IPS-15b (cell line): ENCODE measurements around the gene CPED1.

ENCODE experiments used
- H3K27me3 ChIP-seq: one replicate; pipeline ENCODE4 v1.6.1; 2013; ENCODE audit warnings: low read length; ENCODE audit not compliant: control insufficient read depth, insufficient read depth
- H3K36me3 ChIP-seq: one replicate; pipeline ENCODE4 v1.6.1; 2013; ENCODE audit warnings: low read length; ENCODE audit not compliant: control insufficient read depth, insufficient read depth
- H3K4me1 ChIP-seq: one replicate; pipeline ENCODE4 v1.6.1; 2013; ENCODE audit warnings: mild to moderate bottlenecking, low read length; ENCODE audit not compliant: control insufficient read depth, insufficient read depth
- H3K4me3 ChIP-seq: one replicate; pipeline ENCODE4 v1.5.1; 2013; ENCODE audit warnings: low read depth, low read length
- H3K9ac ChIP-seq: one replicate; pipeline ENCODE4 v1.6.1; 2013; ENCODE audit warnings: low read depth, mild to moderate bottlenecking, low read length
- H3K9me3 ChIP-seq: one replicate; pipeline ENCODE4 v1.6.1; 2013; ENCODE audit warnings: mild to moderate bottlenecking, low read length; ENCODE audit not compliant: control insufficient read depth, insufficient read depth

The CPED1 gene

GRCh38 chr7:120992272-120992964 is 3.9 kb downstream of the CPED1 start:
- H3K9ac ChIP-seq = no peak overlapping the region
- H3K4me1 ChIP-seq = peaks cover 10% of the 10 kb centered on the region

DNA sequence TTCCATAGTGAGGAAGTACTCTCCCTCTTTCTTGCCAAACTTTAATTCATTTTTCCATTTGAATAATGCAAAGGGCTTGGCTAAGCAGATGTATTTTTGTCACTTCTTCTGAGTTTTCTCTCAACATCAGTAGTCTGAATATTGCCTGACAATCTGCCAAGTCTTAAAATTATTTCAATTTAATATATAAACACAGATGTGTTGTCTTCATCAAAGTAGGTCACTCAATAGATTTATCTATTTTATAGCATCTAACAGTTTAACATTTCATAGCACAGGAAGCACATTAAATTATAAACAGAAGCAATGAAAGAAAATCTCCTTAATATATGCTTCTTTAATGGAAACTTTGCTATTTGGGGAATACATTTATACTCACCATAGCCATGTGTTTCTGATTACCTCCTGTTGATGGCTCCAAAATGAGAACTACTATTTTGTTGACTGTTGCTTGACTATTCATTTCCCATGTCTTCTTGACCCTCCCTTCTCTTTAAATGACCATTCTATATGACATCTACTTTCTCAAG is 4.5 kb downstream of the CPED1 start:
- Histone ChIP-seq H3K9me3 (no peaks in the 10 kb centered on the region), H3K27me3 (peaks cover 19% of the 10 kb centered on the region), H3K4me1 (peaks cover 7% of the 10 kb centered on the region), H3K9ac (no peak overlapping the region), H3K36me3 (no peaks in the 10 kb centered on the region), H3K4me3 (no peak overlapping the region)

More at GRCh38 chr7:120992272-120992964, 3.9 kb downstream of the CPED1 start:
- Histone ChIP-seq H3K36me3 (no peaks in the 10 kb centered on the region), H3K9me3 (no peaks in the 10 kb centered on the region), H3K4me3 (no peak overlapping the region), H3K27me3 (peaks cover 23% of the 10 kb centered on the region)

DNA sequence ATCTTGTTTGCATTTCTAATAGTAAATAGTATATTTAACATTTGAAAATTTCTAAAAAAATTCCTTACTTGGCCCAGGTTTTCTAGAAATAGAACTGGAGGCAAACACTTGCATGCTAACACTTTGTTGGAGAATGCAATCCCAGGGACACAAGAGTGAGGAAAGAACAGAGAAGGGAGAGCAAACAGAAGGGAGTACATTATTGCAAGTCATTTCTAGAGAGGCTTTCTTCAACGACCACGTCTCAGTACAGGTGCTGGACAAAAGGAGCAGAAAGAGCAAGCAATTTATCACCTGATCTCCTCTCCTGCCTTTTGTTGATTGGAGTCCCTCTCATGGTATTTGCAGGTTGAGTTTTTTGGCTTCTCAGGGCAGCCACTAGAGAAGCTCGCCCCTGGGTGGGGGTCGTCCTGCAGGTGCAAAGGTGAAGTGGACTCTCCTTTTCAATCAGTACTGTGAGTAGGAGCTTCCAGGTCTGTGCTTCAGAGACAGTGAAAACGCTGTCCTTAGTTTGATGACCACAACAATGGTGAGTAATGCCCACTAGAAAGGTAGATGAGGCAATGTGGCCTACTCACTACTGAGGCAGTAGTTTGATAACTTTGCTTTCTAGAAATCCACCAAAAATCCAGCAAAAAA is 5.2 kb downstream of the CPED1 start:
- Histone ChIP-seq H3K36me3 (no peaks in the 10 kb centered on the region), H3K9me3 (no peaks in the 10 kb centered on the region), H3K4me3 (no peak overlapping the region), H3K9ac (no peak overlapping the region), H3K4me1 (peaks cover 4% of the 10 kb centered on the region), H3K27me3 (peaks cover 13% of the 10 kb centered on the region)

- Histone ChIP-seq H3K9ac (no peak overlapping the region), H3K36me3 (no peaks in the 10 kb centered on the region), H3K4me3 (no peak overlapping the region), H3K27me3 (peaks cover 3% of the 10 kb centered on the region), H3K9me3 (no peaks in the 10 kb centered on the region), H3K4me1 (no peaks in the 10 kb centered on the region)
Measured at GRCh38 chr7:120994512-120995410, 6.2 kb downstream of the CPED1 start.

GRCh38 chr7:120995654-120996053 is 7.1 kb downstream of the CPED1 start:
- Histone ChIP-seq H3K4me1 (no peaks in the 10 kb centered on the region), H3K9ac (no peak overlapping the region), H3K27me3 (no peaks in the 10 kb centered on the region), H3K36me3 (no peaks in the 10 kb centered on the region), H3K4me3 (no peak overlapping the region), H3K9me3 (no peaks in the 10 kb centered on the region)

DNA sequence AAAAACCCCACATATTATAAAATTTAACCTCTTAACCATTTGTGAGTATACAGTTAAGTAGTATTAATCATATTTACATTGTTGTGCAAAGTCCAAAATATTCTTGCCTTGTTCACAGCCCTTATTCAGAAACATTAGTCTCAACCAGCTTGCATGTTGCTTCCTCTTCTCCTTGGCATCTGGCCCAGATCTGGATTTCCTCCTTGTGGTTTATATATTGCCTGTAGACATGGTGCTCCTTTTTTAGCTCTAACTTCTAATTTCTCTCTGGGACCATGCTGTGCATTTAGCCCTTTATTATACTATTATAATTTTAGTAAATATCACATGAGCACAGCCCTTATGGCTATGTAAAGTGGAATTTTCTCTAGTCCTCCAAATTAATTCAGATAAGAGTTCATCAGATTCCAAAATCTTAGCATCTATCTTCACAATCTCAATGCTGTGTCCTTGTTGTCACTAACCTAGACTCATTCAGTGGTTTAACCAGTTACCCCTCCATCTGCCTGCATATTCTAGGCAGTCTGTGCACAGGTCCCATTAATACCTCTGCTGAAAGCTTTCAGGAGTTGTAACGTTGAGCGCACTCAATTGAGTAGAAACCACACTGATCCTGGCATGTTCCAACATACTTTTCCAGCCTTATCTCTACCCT is 7.9 kb downstream of the CPED1 start:
- Histone ChIP-seq H3K9me3 (no peaks in the 10 kb centered on the region), H3K9ac (no peak overlapping the region), H3K27me3 (no peaks in the 10 kb centered on the region), H3K4me3 (no peak overlapping the region), H3K4me1 (no peaks in the 10 kb centered on the region), H3K36me3 (no peaks in the 10 kb centered on the region)

DNA sequence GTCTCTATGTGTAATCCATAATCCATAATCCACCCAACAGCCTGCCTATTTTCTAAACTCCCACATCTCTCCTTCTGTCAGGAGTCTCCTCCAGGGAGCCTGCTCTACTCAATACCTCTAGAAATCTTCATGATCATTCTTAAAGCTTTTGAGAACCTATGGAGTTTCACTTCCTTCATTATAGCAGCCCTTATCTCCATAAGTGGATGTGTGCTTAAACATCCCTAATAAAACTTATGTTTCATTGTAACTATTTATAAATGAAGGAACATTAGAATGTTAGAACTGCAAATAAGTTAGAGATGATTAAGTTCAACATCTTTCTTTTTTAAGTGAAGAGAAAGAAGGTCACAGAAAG is 8.5 kb downstream of the CPED1 start:
- H3K4me1 ChIP-seq = no peaks in the 10 kb centered on the region
- H3K9ac ChIP-seq = no peak overlapping the region
- H3K9me3 ChIP-seq = no peaks in the 10 kb centered on the region
- H3K36me3 ChIP-seq = no peaks in the 10 kb centered on the region
- H3K27me3 ChIP-seq = no peaks in the 10 kb centered on the region
- no peak overlapping the region for H3K4me3 ChIP-seq

GRCh38 chr7:120997882-120998474 is 9.5 kb downstream of the CPED1 start:
- Histone ChIP-seq H3K36me3 (no peaks in the 10 kb centered on the region), H3K4me3 (no peak overlapping the region), H3K4me1 (no peaks in the 10 kb centered on the region), H3K27me3 (no peaks in the 10 kb centered on the region), H3K9ac (no peak overlapping the region), H3K9me3 (no peaks in the 10 kb centered on the region)

DNA sequence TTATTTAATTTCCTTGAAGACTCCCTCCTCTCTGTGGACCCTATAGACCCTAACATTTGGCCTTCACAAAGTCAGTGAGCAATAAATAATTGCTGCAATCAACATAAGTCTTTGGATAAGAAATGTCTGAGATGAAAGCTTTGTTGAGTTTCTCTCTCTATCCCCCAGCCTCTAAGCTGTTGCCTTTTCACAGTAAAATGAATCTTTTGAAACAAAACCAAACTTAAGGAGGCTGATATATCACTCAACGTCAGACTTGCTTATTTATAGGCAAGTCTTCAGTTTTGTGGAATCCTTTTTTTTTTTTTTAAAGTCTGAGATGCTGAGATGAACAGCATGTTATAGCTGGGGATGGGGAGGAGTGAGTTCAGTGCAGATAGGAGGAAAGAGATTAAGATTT is 10.0 kb downstream of the CPED1 start:
- H3K4me3 ChIP-seq = no peak overlapping the region
- H3K27me3 ChIP-seq = no peaks in the 10 kb centered on the region
- H3K9me3 ChIP-seq = no peaks in the 10 kb centered on the region
- no peaks in the 10 kb centered on the region for H3K4me1 ChIP-seq
- no peaks in the 10 kb centered on the region for H3K36me3 ChIP-seq
- H3K9ac ChIP-seq = no peak overlapping the region

DNA sequence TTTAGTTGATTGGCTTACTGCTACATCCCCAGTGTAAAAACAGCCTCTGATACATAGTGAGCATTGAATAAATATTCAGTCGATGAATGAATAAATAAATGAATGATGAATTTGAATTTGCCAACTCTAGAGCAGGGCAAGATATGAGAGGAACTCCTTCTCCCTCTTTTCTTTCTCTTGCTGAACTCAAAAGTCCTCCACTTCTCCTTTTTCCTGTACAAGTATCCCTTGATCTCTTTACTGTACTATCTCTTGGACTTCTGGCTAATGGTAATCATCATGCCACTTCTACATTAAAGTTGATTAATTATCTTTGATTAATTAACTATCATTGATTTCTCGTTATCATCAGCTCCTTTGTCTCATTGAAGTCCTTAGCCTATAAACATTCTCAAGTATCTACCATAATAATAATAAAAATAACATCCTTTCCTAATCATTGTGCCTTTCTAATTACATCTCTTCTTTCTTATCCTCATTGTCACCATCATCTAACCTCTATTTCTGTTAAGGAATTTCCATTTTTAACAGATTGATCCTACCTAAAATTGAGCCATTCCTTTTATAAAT is 10.6 kb downstream of the CPED1 start:
- H3K4me1 ChIP-seq = no peaks in the 10 kb centered on the region
- H3K27me3 ChIP-seq = no peaks in the 10 kb centered on the region
- H3K9me3 ChIP-seq = no peaks in the 10 kb centered on the region
- H3K36me3 ChIP-seq = no peaks in the 10 kb centered on the region
- no peak overlapping the region for H3K4me3 ChIP-seq
- no peak overlapping the region for H3K9ac ChIP-seq
